HL-60 (cell line): ENCODE results near the gene GALNT15.

Experiments
- POLR2AphosphoS5 ChIP-seq: IDR thresholded peaks from 2 replicates; pipeline ENCODE4 v1.6.1; 2012; ENCODE audit warnings: low read depth
- TF ChIP-seq, protein P1 (sequence below): IDR thresholded peaks from one replicate; pipeline ENCODE4 v1.5.1; 2011; ENCODE audit warnings: low read length, control low read depth, inconsistent platforms; ENCODE audit not compliant: insufficient read depth
- TF ChIP-seq, protein P2 (sequence below): IDR thresholded peaks from 2 replicates; pipeline ENCODE4 v1.6.1; 2012; ENCODE audit warnings: low read depth; ENCODE audit not compliant: insufficient replicate concordance

DNA sequence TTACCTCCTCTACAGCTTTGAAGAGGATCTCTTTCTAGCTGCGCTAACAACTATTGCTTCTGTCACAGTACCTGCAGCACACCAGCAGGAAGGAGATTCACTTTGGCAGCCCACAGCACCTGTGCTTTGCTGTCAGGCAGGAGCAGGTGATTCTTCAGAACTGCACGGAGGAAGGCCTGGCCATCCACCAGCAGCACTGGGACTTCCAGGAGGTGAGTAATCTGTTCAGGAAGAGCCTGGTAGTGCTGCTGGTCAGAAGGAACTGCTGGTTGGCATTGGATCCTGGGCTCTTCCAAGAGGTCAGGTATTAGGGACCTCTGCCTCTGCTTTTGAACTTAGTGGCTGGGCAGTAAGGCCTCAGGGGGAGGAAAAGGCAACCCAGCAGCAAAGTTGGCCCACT, 48.1 kb downstream of the GALNT15 start:
- TF ChIP-seq, protein P1, sequence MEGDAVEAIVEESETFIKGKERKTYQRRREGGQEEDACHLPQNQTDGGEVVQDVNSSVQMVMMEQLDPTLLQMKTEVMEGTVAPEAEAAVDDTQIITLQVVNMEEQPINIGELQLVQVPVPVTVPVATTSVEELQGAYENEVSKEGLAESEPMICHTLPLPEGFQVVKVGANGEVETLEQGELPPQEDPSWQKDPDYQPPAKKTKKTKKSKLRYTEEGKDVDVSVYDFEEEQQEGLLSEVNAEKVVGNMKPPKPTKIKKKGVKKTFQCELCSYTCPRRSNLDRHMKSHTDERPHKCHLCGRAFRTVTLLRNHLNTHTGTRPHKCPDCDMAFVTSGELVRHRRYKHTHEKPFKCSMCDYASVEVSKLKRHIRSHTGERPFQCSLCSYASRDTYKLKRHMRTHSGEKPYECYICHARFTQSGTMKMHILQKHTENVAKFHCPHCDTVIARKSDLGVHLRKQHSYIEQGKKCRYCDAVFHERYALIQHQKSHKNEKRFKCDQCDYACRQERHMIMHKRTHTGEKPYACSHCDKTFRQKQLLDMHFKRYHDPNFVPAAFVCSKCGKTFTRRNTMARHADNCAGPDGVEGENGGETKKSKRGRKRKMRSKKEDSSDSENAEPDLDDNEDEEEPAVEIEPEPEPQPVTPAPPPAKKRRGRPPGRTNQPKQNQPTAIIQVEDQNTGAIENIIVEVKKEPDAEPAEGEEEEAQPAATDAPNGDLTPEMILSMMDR, result no peak
- no peak for TF ChIP-seq POLR2AphosphoS5
- TF ChIP-seq, protein P2, sequence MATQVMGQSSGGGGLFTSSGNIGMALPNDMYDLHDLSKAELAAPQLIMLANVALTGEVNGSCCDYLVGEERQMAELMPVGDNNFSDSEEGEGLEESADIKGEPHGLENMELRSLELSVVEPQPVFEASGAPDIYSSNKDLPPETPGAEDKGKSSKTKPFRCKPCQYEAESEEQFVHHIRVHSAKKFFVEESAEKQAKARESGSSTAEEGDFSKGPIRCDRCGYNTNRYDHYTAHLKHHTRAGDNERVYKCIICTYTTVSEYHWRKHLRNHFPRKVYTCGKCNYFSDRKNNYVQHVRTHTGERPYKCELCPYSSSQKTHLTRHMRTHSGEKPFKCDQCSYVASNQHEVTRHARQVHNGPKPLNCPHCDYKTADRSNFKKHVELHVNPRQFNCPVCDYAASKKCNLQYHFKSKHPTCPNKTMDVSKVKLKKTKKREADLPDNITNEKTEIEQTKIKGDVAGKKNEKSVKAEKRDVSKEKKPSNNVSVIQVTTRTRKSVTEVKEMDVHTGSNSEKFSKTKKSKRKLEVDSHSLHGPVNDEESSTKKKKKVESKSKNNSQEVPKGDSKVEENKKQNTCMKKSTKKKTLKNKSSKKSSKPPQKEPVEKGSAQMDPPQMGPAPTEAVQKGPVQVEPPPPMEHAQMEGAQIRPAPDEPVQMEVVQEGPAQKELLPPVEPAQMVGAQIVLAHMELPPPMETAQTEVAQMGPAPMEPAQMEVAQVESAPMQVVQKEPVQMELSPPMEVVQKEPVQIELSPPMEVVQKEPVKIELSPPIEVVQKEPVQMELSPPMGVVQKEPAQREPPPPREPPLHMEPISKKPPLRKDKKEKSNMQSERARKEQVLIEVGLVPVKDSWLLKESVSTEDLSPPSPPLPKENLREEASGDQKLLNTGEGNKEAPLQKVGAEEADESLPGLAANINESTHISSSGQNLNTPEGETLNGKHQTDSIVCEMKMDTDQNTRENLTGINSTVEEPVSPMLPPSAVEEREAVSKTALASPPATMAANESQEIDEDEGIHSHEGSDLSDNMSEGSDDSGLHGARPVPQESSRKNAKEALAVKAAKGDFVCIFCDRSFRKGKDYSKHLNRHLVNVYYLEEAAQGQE, result no peak
